ENCODE measurements around the gene TCTN1.
A peak's percentile ranks its signal among the peaks of the same experiment; 100 is the strongest.
"Not testable (repeated sequence)": the region's sequence is repeated elsewhere in the genome, so short reads cannot be mapped to it uniquely, and the experiment has no call there.

The TCTN1 gene

GRCh38 chr12:110587102-110587501 lies 26.8 kb upstream of the TCTN1 start:
- DNase-seq: not testable (repeated sequence)

- no peak for DNase-seq
Observed at GRCh38 chr12:110590059-110590458, 23.9 kb upstream of the TCTN1 start.

- DNase-seq: no peak
Observed at GRCh38 chr12:110590806-110591326, 23.1 kb upstream of the TCTN1 start.

GRCh38 chr12:110591451-110592051 lies 22.4 kb upstream of the TCTN1 start:
- no peak for DNase-seq

- no peak for DNase-seq
Observed at GRCh38 chr12:110592078-110592477, 21.9 kb upstream of the TCTN1 start.

GRCh38 chr12:110592919-110593318 lies 21.0 kb upstream of the TCTN1 start:
- DNase-seq: not testable (repeated sequence)

- no peak for DNase-seq
Observed at GRCh38 chr12:110597885-110598284, 16.0 kb upstream of the TCTN1 start.

GRCh38 chr12:110599334-110599733 lies 14.6 kb upstream of the TCTN1 start:
- DNase-seq: no peak

GRCh38 chr12:110600254-110600653 lies 13.7 kb upstream of the TCTN1 start:
- peak; percentile 20 for DNase-seq

GRCh38 chr12:110602085-110602814 lies 11.7 kb upstream of the TCTN1 start:
- peak; percentile 56 for DNase-seq

- no peak for DNase-seq
Observed at GRCh38 chr12:110606253-110606611, 7.7 kb upstream of the TCTN1 start.

- no peak for DNase-seq
Observed at GRCh38 chr12:110613071-110613770, 708 bp upstream of the TCTN1 start.

- DNase-seq: no peak
Observed at GRCh38 chr12:110615171-110615570, 1.2 kb downstream of the TCTN1 start.

GRCh38 chr12:110616471-110617115 lies 2.7 kb downstream of the TCTN1 start:
- DNase-seq: no peak

GRCh38 chr12:110619534-110619953 lies 5.6 kb downstream of the TCTN1 start:
- DNase-seq: no peak

GRCh38 chr12:110622582-110622981 lies 8.7 kb downstream of the TCTN1 start:
- no peak for DNase-seq

- DNase-seq: no peak
Observed at GRCh38 chr12:110627500-110628195, 13.7 kb downstream of the TCTN1 start.

- no peak for DNase-seq
Observed at GRCh38 chr12:110635055-110635454, 21.1 kb downstream of the TCTN1 start.

- no peak for DNase-seq
Observed at GRCh38 chr12:110636516-110636915, 22.6 kb downstream of the TCTN1 start.

GRCh38 chr12:110637869-110638441 lies 24.0 kb downstream of the TCTN1 start:
- DNase-seq: no peak

GRCh38 chr12:110638796-110639195 lies 24.9 kb downstream of the TCTN1 start:
- DNase-seq: no peak
